Left hindlimb (tissue), 1 donor: ENCODE data around the gene CRISPLD2.
"Not testable (repeated sequence)": the region's sequence is repeated elsewhere in the genome, so short reads cannot be mapped to it uniquely, and the experiment has no call there.

Experiments used
- DNase-seq: peaks from one replicate; pipeline ENCODE4 v3.0.0-alpha.2; 2018

CRISPLD2 gene

GRCh38 chr16:84937196-84938005 lies 117.6 kb downstream of the CRISPLD2 start:
- DNase-seq = no peak

- DNase-seq = not testable (repeated sequence)
These were observed 118.8 kb downstream of the CRISPLD2 start for GRCh38 chr16:84938616-84939015.

- no peak for DNase-seq
These were observed 121.1 kb downstream of the CRISPLD2 start for GRCh38 chr16:84940670-84941551.

- DNase-seq = no peak
These were observed 122.1 kb downstream of the CRISPLD2 start for GRCh38 chr16:84941921-84942320.

- DNase-seq = no peak
These were observed 123.0 kb downstream of the CRISPLD2 start for GRCh38 chr16:84942786-84943185.

GRCh38 chr16:84943620-84944019 lies 123.8 kb downstream of the CRISPLD2 start:
- no peak for DNase-seq

- no peak for DNase-seq
These were observed 127.2 kb downstream of the CRISPLD2 start for GRCh38 chr16:84947022-84947421.

- DNase-seq = no peak
These were observed 128.4 kb downstream of the CRISPLD2 start for GRCh38 chr16:84947996-84948850.

GRCh38 chr16:84948851-84949610 lies 129.2 kb downstream of the CRISPLD2 start:
- no peak for DNase-seq

- DNase-seq = no peak
These were observed 130.1 kb downstream of the CRISPLD2 start for GRCh38 chr16:84949772-84950436.

GRCh38 chr16:84950906-84951305 lies 131.1 kb downstream of the CRISPLD2 start:
- DNase-seq = no peak

- peak; percentile 77 for DNase-seq
These were observed 132.8 kb downstream of the CRISPLD2 start for GRCh38 chr16:84952335-84953189.

GRCh38 chr16:84953190-84953746 lies 133.5 kb downstream of the CRISPLD2 start:
- no peak for DNase-seq

GRCh38 chr16:84955427-84955826 lies 135.6 kb downstream of the CRISPLD2 start:
- no peak for DNase-seq

- no peak for DNase-seq
These were observed 137.4 kb downstream of the CRISPLD2 start for GRCh38 chr16:84957192-84957591.

GRCh38 chr16:84957792-84958191 lies 138.0 kb downstream of the CRISPLD2 start:
- no peak for DNase-seq
